SHP77 treated with DMSO at 0.1 percent for 48 hours (cell line): ENCODE measurements around the gene TEX14.
A peak's percentile ranks its signal among the peaks of the same experiment; 100 is the strongest.
"Not testable (repeated sequence)": the region's sequence is repeated elsewhere in the genome, so short reads cannot be mapped to it uniquely, and the experiment has no call there.

Source experiments
- DNase-seq: peaks from one replicate; lab custom pipeline; 2025; lab: John Stamatoyannopoulos, UW

TEX14 gene

GRCh38 chr17:58658804-58659713 lies 32.8 kb downstream of the TEX14 start:
- DNase-seq = peak; percentile 75

GRCh38 chr17:58657962-58658803 lies 33.7 kb downstream of the TEX14 start:
- DNase-seq = not testable (repeated sequence)

GRCh38 chr17:58648236-58648635 lies 43.6 kb downstream of the TEX14 start:
- no peak for DNase-seq

- DNase-seq = no peak
Measured at GRCh38 chr17:58643147-58643546, 48.7 kb downstream of the TEX14 start.

GRCh38 chr17:58641887-58642311 lies 49.9 kb downstream of the TEX14 start:
- no peak for DNase-seq

- no peak for DNase-seq
Measured at GRCh38 chr17:58640202-58640601, 51.6 kb downstream of the TEX14 start.

- DNase-seq = no peak
Measured at GRCh38 chr17:58639681-58640080, 52.2 kb downstream of the TEX14 start.

GRCh38 chr17:58637011-58637570 lies 54.8 kb downstream of the TEX14 start:
- DNase-seq = no peak

- DNase-seq = no peak
Measured at GRCh38 chr17:58632324-58633314, 59.2 kb downstream of the TEX14 start.

- DNase-seq = peak; percentile 97
Measured at GRCh38 chr17:58631523-58632323, 60.1 kb downstream of the TEX14 start.

GRCh38 chr17:58630883-58631522 lies 60.8 kb downstream of the TEX14 start:
- no peak for DNase-seq

- DNase-seq = no peak
Measured at GRCh38 chr17:58626905-58627304, 64.9 kb downstream of the TEX14 start.

GRCh38 chr17:58624751-58625150 lies 67.1 kb downstream of the TEX14 start:
- DNase-seq = no peak

- no peak for DNase-seq
Measured at GRCh38 chr17:58621174-58621573, 70.7 kb downstream of the TEX14 start.

- no peak for DNase-seq
Measured at GRCh38 chr17:58618336-58618735, 73.5 kb downstream of the TEX14 start.

GRCh38 chr17:58617563-58617962 lies 74.3 kb downstream of the TEX14 start:
- no peak for DNase-seq

- DNase-seq = no peak
Measured at GRCh38 chr17:58615768-58616659, 75.8 kb downstream of the TEX14 start.

GRCh38 chr17:58614859-58615459 lies 76.9 kb downstream of the TEX14 start:
- no peak for DNase-seq
